GM12865 (cell line): ENCODE results near the gene SLC39A3.

Experiments
- DNase-seq: peaks from one replicate; pipeline ENCODE4 v3.0.0; 2010; ENCODE audit warnings: low read depth
- H3K4me3 ChIP-seq: 2 replicates; pipeline ENCODE4 v1.5.1; 2011; ENCODE audit warnings: mild to moderate bottlenecking, low read depth, low read length, control low read depth
- CTCF ChIP-seq: IDR thresholded peaks from 2 replicates; pipeline ENCODE4 v1.5.1; 2011; ENCODE audit warnings: low read length, control low read depth, low read depth, inconsistent platforms; ENCODE audit not compliant: insufficient read depth; ENCODE audit errors: missing control alignments

The SLC39A3 gene

GRCh38 chr19:2701361-2702169, 38.3 kb downstream of the SLC39A3 start:
- peak overlapping the region; percentile 86 for H3K4me3 ChIP-seq
- no peak for DNase-seq
- no peak for TF ChIP-seq CTCF

- no peak for DNase-seq
- peak overlapping the region; percentile 86 for H3K4me3 ChIP-seq
- TF ChIP-seq CTCF = no peak
Measured at GRCh38 chr19:2700660-2701360, 39.0 kb downstream of the SLC39A3 start.

GRCh38 chr19:2699413-2700140, 40.2 kb downstream of the SLC39A3 start:
- DNase-seq = peak; percentile 36
- TF ChIP-seq CTCF = no peak
- H3K4me3 ChIP-seq = peak overlapping the region; percentile 38

GRCh38 chr19:2694196-2694595, 45.6 kb downstream of the SLC39A3 start:
- no peak for DNase-seq
- TF ChIP-seq CTCF = no peak

GRCh38 chr19:2693492-2694160, 46.2 kb downstream of the SLC39A3 start:
- TF ChIP-seq CTCF = no peak
- no peak overlapping the region for H3K4me3 ChIP-seq
- no peak for DNase-seq

More at GRCh38 chr19:2694196-2694595, 45.6 kb downstream of the SLC39A3 start:
- H3K4me3 ChIP-seq = no peak overlapping the region

- DNase-seq = no peak
- TF ChIP-seq CTCF = no peak
- no peak overlapping the region for H3K4me3 ChIP-seq
Measured at GRCh38 chr19:2691951-2692350, 47.9 kb downstream of the SLC39A3 start.
